ENCODE results near the gene BMPR1B. TPM values are rescaled to one million over a fixed set of nuclear protein-coding genes. Genes with fewer than 3 reads are reported as not detected.

BMPR1B gene
- total RNA-seq, 1 donor from 2014 or later = 0.93 TPM

DNA sequence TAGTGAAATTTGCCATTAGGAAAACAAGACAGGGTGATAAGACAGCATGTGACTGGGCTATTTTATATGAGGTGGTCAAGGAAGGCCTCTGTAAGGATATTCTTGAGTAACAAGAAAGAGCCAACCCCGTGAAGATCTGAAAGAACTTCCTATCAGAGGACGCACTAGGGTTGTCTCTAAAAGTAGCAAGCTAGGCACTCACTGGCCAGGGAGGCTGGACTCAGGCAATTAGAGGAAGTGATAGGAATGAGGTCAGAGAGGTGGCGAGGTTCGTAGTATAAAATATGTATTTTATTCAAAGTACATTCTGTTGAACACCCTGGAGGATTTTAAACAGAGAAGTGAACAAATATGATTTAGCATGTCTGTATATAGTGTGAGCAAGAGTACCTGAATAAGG is 4.6 kb downstream of the BMPR1B start:
- ATAC-seq = no peak
- no peak for DNase-seq (ENCODE audit: low spot score)

DNA sequence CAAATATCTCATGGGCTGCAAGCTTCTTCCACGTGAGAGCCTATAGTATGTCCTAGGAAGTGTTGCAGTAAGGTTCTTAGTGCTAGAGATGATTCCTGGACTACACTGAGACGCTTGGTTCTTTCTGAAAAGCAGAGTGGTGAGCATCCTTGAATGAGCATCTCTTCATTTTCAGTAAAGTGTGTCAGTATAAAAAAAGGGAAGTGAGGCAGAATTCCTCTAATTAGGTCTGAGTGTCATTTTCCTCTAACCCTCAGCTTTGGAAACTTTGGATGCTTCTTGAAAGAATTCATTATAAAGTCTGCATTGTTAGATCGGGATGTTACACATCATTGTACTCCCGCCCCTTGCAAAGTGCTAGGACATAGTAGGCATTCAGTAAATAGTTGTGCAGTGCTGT is 5.2 kb downstream of the BMPR1B start:
- DNase-seq (ENCODE audit: low spot score) (no peak), ATAC-seq (no peak)

DNA sequence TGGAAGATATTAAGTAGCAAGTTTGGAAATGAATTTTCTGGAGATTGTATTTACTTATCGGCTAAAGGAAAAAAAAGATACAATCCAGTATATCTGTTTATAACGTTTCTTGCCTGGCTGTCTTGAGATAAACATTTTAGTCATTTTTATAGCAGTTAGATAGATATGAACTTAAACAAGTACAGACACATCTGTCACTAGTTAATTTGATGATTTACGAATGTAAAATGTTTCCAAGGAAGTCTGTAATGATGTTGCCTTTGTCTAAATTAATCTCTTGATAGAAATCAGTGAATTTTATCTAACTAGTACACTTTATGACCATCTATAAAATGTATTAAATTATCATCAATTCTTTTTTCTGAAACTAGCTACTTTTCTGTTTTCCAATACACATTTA is 5.7 kb downstream of the BMPR1B start:
- DNase-seq (ENCODE audit: low spot score) (no peak), ATAC-seq (no peak)

DNA sequence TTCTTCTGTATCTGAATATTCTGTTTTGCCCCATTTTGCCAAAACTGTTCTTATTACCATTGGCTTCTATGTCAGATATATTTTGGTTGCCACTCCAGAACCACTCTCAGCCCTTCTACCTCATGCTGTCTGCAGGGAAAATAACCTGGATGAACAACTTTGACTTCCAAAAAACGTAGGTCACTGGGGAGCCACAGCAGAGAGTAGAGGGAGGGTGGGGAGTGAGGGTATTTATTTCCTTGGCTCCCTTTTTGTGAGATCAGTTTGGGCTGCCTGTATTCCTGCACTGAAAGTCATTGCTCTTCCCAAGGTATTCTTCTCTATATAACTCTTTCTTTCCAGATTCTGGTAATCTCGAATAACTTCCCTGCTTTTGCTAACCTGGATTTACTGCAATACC is 6.3 kb downstream of the BMPR1B start:
- DNase-seq (ENCODE audit: low spot score) = no peak
- ATAC-seq = no peak

DNA sequence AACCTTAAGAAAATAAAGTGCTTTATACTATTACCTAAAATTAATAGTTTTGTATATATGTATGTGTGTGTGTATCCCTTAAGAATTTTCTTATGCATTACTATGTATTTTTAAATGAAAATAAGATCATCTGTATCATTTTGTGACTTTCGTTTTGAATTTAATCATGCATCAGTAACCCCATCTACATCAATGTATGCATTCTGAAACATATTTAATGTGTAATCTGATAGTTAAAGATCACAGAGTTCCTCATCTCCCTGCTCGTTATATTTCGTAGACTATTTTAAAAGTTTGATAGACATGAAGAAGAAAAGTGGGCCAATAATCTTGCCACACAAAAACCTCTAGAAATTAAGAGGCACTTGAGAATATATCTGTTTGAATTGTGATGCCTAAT is 7.4 kb downstream of the BMPR1B start:
- no peak for ATAC-seq
- DNase-seq (ENCODE audit: low spot score) = no peak

DNA sequence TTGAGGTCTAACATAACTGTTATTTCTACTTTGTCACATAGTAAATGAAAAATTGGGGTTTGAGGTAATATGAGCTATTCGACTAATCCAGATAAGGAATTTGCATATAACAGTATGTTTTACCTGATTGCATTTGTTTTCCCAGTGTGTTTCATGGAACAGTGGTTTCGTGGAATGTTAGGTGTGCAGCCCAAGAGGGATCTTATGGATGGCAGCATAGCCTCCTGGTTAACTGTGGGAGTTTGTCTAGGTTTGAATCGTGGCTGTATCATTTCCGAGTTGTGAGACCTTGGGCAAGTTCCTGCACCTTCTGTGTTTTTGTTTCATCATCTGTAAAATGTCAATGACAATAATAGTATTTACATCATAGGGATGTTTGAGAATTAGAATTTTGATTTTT is 7.9 kb downstream of the BMPR1B start:
- no peak for ATAC-seq
- no peak for DNase-seq (ENCODE audit: low spot score)

DNA sequence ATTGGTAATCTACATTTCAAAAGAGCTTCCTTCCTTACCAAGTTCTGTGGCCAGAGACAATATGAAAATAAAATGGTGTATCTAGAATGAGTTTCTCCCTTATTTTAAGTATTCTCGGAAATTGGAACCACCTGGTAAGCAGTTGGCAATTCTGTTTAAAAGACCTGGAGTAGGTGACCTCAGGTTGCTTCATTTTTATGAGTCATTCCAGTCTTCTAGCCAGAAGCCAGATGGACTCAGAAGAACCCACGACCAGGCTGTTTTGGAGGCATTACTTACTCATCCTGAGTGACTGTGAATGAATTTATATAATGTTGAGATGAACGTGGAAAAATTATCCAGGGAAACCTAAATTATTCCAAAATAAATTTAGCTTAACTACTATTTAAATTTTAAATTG is 9.1 kb downstream of the BMPR1B start:
- ATAC-seq (no peak), DNase-seq (ENCODE audit: low spot score) (no peak)

DNA sequence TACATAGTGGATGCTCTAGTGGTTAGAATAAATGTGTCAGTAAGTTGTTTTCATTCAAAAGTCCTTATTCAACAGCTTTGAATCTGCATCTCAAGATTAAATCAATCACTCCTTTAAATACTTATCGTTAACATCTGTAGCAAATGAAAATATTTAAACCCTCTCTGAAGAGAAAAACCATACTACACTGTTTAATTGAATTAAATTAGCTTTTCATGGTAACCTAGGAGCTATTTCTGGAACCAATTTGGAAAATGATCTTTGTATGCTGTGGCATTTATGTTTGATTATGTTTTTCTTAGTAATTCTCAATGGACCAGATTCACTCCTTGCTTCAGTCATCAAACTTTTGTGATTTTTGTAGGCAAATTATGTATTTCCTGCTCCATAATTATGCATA is 9.7 kb downstream of the BMPR1B start:
- DNase-seq (ENCODE audit: low spot score) (no peak), ATAC-seq (no peak)

DNA sequence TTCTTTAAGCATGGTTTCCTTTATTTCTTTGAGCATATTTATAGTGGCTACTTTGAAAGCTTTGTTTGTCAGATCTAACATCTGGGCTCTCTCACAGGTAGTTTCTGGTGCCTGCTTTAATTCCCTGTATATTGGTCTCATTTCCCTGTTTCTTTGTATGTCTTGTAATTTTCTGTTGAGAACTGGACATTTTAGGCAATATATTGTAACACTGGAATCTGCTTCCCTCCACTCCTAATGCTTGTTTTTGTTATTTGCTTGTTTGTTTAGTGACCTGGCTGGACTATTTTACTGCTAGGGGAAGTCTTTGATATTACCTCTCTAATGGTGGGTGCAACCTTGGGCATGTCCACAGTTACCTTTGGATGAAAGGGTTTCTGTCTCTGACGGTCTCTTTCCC is 25.0 kb downstream of the BMPR1B start:
- ATAC-seq (no peak), DNase-seq (ENCODE audit: low spot score) (no peak)

DNA sequence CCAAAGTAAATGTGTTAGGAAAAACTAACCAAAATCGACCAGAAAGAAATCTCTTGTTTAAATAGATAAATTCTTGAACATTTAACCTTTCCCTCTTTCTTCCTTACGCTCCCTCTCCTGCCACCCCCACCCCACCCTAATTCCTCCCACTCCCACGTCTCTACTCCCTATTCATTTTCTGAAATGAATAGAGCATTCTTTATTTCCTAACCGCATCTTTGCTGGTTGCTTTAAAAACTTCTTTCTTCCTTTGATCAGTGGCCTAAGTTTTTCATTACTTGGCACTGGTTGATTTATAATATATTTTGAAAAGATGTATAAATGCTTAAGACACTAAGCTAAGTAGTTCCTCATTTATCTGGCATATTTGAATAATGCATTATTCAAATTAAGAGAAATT is 33.9 kb downstream of the BMPR1B start:
- DNase-seq (ENCODE audit: low spot score) (no peak), ATAC-seq (no peak)

DNA sequence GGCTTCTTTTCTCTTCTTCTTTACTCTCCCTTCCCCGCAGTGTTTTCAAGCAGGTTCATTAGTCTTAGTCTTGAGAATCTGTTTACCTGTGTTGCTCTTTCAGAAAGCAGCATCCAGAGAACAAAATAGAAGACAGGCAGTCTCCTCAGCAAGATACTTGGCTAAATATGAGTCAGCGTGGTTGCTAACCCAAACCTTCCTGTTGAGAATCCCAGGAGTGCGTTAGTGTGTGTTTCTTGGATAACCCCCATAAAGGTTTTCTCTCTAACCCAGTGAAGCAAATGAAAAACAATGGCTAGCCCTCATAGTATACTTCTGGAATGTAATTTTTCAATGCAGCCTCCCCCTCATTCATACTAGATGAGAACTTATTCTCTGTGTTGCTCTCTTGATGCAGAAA is 41.1 kb downstream of the BMPR1B start:
- ATAC-seq (no peak), DNase-seq (ENCODE audit: low spot score) (no peak)

DNA sequence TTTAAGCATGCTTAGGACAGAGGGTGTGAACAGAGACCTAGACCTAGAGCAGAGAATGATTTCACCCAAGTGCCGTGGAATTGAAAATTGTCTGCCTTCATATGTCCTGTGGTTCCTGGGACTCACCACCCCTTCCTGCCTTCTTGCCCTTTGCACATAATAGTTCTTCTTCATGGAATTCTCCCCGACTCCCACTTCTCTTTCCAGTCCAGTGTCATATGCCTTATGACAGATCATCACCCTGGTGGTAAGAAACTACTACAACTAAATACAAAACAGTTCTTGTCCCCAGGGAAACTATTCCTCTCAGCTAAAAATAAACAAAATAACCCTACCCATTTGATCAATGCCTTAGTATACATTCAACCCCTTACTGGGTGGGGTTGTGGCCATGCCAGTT is 43.3 kb downstream of the BMPR1B start:
- DNase-seq (ENCODE audit: low spot score) = no peak
- ATAC-seq = no peak

DNA sequence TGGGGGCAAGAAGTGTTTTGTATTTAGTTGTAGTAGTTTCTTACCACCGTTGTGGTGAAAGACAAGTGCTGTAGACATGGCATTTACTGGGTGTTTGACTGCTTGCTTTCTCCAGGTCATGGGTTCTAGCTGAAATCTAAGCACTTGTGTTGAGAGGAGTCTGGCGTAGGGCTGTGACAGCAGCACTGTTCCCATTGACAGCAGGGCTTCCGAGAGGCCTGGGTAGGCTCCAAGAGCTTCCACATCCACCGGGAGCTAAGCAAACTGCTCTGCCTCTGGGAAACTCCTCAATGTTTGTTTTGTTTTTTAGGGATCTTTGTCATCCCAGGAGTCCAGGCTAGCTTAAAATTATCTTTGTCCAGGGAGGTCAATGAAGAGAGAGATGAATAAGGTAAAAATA is 44.3 kb downstream of the BMPR1B start:
- ATAC-seq (no peak), DNase-seq (ENCODE audit: low spot score) (no peak)

DNA sequence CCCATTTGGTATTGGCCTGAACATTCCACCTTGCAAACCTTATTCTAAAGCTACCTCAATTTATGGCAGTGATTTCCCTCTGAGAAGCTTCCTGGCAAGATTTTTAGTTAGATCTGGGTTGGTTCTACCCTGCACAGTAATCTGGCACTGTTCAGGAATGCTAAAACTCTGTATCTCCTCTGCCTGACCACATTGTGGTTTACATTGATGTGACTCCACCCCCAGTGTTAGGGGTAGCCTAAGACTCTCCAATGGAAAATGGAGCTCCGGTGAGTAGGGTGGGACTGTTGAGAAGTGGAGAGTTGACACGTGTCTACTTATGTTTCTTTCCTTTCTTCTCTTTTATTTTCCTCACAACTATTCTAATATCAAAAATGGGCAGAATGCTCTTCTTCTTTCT is 45.4 kb downstream of the BMPR1B start:
- DNase-seq (ENCODE audit: low spot score) (no peak), ATAC-seq (no peak)

DNA sequence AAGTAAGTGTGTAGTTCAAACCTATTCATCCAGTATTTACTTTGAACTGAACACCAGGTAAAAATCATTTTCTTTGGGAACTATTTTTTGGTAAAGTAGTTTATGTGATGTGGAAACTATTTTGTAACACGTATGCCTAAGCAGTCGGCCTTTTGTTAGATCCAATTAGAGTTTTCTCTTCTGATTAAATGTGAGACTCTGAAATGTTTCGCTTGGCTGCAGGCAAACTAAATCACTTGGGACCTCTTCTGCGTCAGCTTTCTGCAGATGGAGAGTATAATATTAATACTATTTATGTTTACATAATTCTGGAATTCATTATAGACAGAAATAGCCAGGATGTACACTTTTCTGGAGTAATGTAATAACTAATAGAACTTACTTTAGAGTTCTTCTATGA is 46.9 kb downstream of the BMPR1B start:
- no peak for DNase-seq (ENCODE audit: low spot score)
- ATAC-seq = no peak

DNA sequence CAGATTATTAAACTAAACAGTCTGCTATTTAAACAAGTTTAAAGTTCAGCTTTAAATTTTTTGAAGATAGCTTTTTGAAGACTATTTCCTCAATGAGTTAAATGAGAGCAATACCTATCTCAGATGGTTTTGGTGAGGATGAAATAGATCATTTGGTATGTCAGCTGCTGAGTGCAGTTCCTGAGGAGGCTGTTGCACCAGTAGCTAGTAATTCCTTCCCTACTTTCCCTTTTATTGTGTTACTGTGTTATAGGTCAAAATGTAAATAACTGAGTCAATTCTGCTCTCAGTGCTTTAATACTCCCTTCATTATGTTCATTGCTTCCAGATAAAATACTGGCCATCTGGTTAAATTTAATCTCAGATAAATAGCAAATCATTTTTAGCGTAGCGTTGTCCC is 48.6 kb downstream of the BMPR1B start:
- DNase-seq (ENCODE audit: low spot score) (no peak), ATAC-seq (no peak)

DNA sequence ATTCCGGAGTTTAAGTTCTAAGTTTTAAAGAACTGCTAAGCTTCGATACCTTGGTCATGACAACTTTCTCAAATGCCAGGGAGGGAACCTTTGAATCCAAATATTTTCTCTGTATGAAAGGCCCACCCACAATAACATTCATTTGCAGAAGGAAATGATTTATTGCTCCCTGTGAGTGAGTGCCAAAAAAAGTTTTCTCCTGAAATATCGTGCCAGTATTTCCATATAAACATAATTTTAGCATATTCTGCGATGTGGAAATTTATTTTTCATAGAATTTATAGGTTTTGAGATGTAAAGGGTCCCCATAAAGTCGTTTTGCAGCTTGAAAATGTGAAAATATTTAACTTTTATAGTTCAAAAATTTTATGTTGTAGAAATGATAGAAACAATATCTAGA is 53.9 kb downstream of the BMPR1B start:
- no peak for ATAC-seq

DNA sequence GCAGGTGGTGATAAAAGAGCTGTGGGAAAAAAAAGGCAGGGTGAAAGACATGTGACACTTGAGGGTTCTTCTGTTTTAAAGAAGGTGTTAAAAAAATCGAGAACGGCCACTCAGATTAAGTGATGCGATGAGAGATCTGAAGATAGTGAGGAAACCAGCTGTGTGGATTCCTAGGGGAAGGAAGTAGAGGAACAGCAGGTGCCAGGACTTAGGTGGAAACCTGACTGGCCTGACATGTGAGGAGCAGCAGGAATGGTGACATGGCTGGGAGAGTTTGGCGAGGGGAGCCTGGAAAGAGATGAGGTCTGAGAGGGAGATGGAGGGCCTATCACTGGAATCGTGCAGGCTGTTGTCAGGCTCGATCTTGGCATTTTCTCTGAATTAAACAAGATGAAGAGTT is 55.5 kb downstream of the BMPR1B start:
- ATAC-seq = no peak
- DNase-seq (ENCODE audit: low spot score) = no peak

More for the DNA sequence above, 53.9 kb downstream of the BMPR1B start:
- no peak for DNase-seq (ENCODE audit: low spot score)

DNA sequence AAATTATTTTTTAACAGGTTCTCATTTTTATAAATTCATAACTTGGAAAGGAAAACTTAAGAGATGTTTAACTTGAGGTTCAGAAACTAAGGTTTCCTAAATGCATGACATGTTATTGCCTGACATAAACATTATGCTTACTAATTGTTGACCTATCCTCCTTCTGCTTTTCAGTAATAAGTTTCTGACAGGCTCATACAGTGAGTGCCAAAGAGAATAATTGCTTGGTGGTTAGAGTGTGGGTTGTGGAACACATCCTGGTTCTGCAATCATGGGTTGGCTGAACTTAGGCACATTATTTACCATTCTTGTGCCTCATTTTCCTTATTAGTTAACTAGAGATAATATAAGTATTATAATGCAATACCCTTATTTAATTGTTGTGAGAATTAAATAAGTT is 56.5 kb downstream of the BMPR1B start:
- DNase-seq (ENCODE audit: low spot score) (no peak), ATAC-seq (no peak)

DNA sequence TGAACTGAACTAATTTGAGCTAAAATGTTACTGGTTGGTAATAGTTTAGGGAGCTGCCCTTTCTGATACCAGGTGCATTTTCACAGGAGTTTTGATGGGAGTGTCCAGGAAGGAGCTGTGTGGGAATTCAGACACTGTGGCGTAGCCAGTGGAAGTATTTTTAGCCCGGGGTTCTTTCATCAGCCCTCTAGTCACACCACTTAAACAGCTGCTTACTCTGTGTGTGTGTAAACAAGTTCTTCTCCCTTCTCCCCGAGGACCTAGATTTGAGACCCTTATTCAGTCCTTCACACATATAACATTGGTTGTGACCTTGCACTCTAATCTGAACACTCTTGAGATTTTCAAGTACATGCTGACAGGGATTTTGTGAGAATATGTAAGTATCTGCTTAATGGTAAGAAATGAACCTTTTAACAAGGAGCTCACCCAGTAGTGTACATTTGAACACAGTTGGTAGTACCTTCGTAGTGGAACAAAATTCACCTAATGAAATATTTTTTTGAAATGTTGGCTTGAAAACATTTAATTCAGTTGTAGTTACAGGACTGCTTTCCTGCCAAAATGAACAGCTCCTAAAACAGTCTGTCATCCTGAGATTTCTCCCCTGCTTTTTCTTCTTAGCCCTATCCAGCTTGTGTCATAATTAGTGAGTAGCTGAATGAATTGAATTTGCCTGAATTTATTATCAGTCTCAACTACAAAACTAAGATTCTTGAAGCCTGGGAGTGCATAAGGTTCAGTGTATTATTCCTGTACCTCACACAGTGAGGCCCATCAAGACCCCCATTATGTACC is 61.8 kb downstream of the BMPR1B start:
- DNase-seq (ENCODE audit: low spot score) (no peak), ATAC-seq (no peak)

DNA sequence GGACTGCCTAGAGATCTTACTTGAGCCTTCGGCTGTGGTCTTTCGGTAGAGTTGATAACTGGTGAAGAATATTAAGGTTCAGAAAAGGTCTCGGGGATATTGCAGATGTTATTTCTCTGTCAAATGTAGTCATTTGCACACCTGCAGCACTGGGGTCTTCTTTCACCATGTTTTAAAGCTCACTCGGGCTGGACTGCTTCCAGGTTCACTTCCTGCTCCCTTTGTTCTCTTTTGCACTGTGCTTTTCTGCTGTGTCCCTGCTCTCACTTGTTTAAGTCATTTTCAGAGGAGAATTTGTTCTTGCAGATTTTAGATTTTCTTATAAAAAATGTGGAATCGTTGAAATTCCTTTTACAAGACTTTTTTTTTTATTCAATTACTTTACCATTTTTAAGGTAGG is 68.5 kb downstream of the BMPR1B start:
- ATAC-seq (no peak), DNase-seq (ENCODE audit: low spot score) (no peak)

DNA sequence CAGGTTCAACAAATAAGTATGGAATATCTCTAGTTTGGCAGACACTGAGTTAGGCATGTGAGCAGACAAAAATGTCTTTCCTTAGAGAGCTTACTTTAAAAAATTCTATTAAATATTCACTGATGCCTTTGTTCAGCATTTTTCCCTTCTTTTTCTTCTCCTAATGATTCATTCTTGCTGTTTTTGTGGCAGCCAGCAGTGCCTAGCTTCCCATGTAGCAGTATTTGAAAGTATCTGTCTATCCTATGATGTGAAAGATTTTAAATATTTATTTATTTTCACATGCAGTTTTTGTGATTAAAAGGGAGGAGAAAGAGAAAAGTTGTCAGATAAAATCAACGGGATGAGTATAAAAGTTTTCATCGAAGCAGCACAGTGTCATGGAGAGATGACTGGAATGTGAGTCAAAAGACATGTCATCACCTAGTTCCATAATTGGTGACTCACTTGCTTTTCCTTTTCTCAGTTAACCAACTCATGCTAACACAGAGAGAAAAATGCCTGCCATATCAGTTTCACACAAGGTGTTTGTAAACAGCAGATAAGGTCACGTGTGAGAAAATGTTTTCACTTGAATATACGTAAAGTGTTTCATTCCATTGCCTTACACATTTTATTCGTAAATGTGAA is 69.8 kb downstream of the BMPR1B start:
- no peak for ATAC-seq
- DNase-seq (ENCODE audit: low spot score) = no peak

DNA sequence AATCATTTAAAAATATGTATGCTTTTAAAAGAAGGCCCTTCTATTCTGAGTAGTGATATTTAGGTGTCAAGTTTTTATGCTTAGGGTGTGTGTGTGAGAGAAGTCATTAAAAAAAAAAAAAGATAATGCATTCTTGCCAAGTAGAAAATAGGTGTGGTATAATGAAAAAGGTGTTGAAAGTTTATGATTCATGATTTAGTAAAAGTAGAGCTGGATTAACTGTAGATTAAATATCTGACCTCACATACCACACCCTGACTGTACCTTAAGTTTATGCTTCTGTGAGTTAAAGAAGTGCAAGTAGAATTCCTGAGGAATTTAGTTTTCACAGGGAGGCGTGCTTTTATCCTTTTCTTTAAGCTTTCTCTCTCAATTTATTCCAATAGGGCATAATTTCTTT is 71.1 kb downstream of the BMPR1B start:
- ATAC-seq = no peak
- no peak for DNase-seq (ENCODE audit: low spot score)

Data from left lobe of liver (tissue), 2 donors.